GM12865 (cell line): ENCODE results near the gene RPUSD3.
A peak's percentile ranks its signal among the peaks of the same experiment; 100 is the strongest.

Experiments used
- DNase-seq: peaks from one replicate; pipeline ENCODE4 v3.0.0; 2010; ENCODE audit warnings: low read depth
- H3K4me3 ChIP-seq: 2 replicates; pipeline ENCODE4 v1.5.1; 2011; ENCODE audit warnings: mild to moderate bottlenecking, low read depth, low read length, control low read depth
- TF ChIP-seq, protein P1 (sequence below): IDR thresholded peaks from 2 replicates; pipeline ENCODE4 v1.5.1; 2011; ENCODE audit warnings: low read length, control low read depth, low read depth, inconsistent platforms; ENCODE audit not compliant: insufficient read depth; ENCODE audit errors: missing control alignments

Gene RPUSD3

DNA sequence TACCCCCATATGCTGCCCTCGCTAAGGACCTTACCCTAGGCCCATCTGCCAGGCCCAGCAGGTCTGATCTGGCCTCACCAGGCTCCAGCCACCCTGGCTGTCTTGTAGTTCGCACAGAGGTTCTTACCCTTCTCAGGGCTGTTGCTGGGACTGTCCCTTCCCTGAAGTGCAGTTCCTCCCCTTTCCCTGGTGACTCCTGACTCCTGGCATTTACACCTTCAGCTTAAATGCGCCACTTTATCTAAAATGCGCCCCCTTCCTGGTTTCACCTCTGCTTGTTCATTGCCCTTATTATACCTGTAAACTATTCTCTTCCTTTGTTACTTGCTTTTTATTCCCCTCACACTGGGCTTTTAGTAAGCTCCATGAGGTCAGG lies 34.6 kb downstream of the RPUSD3 start:
- TF ChIP-seq, protein P1, sequence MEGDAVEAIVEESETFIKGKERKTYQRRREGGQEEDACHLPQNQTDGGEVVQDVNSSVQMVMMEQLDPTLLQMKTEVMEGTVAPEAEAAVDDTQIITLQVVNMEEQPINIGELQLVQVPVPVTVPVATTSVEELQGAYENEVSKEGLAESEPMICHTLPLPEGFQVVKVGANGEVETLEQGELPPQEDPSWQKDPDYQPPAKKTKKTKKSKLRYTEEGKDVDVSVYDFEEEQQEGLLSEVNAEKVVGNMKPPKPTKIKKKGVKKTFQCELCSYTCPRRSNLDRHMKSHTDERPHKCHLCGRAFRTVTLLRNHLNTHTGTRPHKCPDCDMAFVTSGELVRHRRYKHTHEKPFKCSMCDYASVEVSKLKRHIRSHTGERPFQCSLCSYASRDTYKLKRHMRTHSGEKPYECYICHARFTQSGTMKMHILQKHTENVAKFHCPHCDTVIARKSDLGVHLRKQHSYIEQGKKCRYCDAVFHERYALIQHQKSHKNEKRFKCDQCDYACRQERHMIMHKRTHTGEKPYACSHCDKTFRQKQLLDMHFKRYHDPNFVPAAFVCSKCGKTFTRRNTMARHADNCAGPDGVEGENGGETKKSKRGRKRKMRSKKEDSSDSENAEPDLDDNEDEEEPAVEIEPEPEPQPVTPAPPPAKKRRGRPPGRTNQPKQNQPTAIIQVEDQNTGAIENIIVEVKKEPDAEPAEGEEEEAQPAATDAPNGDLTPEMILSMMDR = no peak
- peak overlapping the region; percentile 55 for H3K4me3 ChIP-seq
- peak; percentile 37 for DNase-seq

- DNase-seq = peak; percentile 72
- H3K4me3 ChIP-seq = no peak overlapping the region
- TF ChIP-seq, protein P1 = peak; percentile 16
Observed at GRCh38 chr3:9808345-9809037, 35.3 kb downstream of the RPUSD3 start.

DNA sequence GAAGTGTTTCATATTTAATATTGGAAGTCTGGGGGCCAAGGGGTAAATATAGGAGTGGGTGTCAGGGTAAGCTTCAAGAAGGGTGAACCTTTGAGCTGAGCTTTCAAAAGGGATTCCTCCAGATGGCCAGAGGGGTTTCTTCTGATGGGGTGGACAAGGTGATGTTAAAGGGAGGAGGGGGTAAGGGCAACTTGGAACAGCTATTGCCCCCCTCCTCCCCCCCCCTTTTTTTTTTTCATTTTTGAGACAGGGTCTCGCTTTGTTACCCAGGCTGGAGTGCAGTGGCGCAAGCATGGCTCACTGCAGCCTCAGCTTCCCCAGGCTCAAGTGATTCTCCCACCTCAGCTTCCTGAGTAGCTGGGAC lies 35.8 kb downstream of the RPUSD3 start:
- TF ChIP-seq, protein P1 = no peak

DNA sequence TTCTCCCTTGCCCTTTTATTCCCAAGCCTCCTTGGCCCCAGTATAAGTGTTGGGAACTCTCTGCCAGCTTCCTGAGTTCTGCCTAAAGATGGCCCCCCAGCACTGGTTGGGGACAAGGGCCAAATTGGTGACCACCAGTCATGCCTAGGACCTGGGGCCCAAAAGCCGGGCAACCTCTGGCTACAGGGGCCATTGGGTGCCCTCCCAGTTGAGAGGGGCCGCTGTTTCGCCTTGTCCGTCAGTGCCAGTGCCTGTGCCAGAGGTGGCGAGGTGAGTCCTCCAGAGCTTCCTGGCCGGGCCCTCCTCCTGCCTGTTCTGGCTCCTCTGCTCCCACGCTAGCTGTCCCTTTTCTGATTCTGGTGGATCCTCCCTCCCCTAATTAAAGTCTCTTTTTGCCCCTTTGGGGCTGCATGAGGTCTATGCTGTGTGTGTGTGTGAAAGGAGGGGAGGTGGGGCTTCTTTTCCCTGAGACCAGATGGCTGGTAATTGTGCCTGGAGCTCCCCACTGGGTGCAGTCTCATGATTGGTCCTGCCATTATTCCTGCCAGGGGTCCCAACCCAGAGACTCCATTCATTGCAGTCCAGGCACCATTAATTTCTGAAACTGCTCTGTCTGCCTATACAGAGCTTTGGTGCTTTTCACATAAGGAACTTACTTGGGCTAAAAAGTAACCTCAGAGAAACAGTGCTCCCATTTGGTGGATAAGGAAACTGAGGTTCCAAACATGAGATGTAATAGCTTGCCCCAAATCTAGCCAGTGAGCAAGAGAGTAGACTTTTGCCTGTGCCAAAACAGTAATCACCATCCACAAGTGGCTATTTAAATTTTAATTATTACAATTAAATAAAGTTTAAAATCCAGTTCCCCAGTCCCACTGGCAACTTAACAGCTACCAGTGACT lies 36.9 kb downstream of the RPUSD3 start:
- TF ChIP-seq, protein P1 = no peak
- no peak overlapping the region for H3K4me3 ChIP-seq
- no peak for DNase-seq

More for the DNA sequence above, 35.8 kb downstream of the RPUSD3 start:
- H3K4me3 ChIP-seq = no peak overlapping the region
- DNase-seq = no peak

DNA sequence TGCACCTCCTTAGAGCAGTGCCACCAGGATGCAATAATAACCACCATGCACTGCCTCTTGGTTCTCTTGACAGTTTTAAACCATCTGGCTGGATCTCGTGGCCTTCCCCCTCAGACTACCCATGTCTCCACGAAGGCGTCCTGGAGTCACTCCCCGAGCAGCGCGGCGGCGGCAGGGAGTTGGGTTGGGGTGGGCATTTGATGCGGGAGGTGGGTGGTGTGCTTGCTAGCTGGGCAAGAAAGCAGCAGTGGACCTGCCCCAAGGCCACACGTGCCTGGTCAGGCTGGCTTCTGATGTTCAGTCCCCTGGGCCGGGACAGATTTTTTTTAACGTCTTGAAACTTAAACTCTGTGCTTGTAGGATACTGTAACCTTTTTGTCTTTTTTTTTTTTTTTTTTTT lies 37.7 kb downstream of the RPUSD3 start:
- no peak overlapping the region for H3K4me3 ChIP-seq
- TF ChIP-seq, protein P1 = no peak
- no peak for DNase-seq

DNA sequence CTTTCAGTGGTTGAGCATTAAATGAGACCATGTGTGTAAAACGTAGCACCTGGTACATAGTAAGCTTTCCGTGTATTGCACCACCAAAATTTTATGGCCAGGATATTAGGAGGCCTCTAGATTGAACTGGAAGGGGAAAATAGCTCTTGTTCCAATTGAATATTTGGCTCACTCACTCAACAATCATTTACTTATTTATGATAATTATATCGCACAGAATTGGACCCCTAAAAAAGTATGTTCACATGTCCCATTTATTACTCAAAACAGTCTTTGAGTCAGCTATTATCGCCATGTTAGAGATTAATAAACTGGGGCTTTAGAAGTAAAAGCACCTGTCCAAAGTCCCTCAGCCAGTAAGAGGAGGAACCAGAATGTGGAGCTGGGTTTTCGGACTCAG lies 38.8 kb downstream of the RPUSD3 start:
- TF ChIP-seq, protein P1 = no peak
- H3K4me3 ChIP-seq = no peak overlapping the region
- DNase-seq = no peak

DNA sequence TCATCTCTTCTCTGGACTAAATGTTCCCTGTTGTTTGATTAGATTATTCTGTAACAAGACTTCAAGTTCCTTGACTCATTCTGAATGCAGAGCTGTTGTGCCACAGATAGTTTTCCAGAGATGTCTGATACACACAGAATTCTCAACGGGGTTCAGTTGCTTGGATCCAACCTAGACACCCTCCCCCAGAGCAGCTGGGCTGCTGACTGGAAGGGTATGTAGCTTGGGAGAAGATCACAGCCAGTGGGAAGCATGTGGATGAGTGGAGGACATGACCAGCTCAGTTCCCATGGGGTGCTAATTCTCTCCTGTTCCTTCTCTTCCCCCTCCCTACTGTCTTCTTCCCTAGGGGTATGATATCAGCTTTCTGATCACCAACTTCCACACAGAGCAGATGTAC lies 40.3 kb downstream of the RPUSD3 start:
- TF ChIP-seq, protein P1 = no peak
- DNase-seq = no peak
- H3K4me3 ChIP-seq = no peak overlapping the region
